CD4-positive, alpha-beta T cell treated with Interleukin-15 for 4 hours (primary cell): Measurements from ENCODE around the gene ELAC2.
A peak's percentile ranks its signal among the peaks of the same experiment; 100 is the strongest.
"Not testable (repeated sequence)": the region's sequence is repeated elsewhere in the genome, so short reads cannot be mapped to it uniquely, and the experiment has no call there.

Source experiments
- DNase-seq: peaks from one replicate; pipeline ENCODE4 v3.0.0-alpha.2; 2020; ENCODE audit warnings: low spot score

ELAC2 gene

DNA sequence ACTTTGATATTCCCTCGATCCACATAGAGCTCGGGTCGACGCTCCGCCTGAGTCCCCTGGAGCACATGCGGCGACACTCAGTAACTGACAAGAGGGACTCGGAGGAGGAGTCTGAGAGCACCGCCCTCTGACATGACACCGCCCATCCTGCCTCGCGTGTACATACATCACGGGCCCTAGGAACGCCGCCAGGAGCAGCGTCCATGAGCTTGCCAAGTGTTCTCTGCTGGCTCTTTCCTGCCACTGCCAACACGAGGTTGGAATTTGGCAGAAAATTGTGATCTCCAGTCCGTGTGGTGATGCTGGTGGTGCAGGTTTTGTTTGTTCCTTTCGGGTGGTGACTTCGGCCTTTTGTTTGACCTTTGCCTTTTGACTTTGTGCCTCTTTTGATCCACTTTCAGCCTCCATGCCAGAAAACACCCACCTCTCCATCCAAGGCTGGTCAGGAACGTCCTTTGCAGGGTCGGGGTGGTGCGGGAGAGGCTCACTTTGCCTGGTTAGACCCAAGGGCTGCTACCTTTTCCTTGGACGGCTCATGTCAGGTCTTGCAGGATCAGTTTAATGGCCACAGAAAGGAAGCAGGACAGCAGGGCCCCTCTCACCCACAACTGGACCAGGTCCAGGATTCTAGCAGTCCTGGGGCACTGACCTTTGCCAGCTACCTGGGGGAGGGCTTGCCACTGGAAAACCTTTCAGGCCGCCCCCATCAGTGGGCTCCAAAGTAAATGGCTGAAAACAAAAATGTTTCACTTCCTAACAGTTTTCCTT is 27.6 kb downstream of the ELAC2 start:
- DNase-seq: no peak

DNA sequence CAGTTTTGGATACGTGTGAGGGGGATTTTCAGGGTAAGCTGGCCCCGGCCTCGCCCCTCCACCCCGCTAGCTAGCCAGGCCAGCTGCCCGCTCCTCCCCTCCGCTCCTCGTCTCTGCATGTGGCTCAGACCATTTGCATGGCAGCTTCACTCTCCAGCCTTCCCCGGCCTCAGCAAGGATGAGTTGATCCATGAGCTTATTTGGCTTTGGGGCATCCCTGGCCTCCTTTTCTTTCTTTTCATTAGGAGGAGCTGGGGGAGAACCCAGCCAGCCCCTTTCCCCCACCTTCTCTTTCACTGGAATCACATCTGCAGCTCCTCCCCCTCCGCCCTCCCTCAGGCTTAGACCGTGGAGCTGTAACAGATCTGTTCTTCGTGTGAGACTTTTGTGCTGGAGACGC is 30.7 kb downstream of the ELAC2 start:
- no peak for DNase-seq

DNA sequence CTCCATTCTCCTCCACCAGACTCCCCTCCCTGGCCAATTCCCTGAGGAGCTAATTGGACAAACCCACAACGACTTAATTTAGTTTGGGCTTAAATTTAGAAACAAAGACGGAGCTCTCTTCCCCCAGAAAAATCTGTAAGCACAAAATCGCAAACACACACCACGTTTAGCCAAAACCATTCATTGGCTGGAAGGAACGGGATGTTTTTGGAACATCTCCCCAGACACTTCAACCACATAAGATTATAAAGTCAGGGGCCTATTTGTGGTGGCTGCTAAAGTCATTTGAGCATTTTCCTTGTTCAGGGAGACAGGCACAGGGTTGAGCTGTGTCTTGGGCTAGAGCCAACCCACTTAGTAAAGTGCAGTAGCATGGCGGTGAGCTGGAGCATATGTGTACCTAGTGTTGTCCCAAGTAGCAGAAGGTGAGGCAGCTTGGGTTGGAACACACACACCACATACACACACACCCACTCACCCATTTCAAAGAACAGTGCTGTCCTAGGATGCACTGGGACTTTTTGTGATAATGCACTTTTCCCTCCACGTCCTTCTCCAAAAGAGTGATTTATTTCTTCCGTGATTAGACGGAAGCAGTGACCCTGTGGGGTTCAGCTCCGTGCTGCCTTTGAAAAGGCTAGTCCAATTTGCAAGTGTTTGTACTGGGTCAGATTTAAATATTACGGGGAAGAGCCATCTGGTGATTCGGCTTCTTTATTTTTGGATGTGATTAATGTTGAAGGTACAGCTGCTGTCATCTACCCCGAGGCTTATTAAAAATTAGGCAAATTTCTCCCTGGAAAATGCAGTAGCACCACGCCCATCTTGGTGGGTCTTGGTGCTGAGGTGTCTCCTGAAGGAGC is 32.2 kb downstream of the ELAC2 start:
- no peak for DNase-seq

DNA sequence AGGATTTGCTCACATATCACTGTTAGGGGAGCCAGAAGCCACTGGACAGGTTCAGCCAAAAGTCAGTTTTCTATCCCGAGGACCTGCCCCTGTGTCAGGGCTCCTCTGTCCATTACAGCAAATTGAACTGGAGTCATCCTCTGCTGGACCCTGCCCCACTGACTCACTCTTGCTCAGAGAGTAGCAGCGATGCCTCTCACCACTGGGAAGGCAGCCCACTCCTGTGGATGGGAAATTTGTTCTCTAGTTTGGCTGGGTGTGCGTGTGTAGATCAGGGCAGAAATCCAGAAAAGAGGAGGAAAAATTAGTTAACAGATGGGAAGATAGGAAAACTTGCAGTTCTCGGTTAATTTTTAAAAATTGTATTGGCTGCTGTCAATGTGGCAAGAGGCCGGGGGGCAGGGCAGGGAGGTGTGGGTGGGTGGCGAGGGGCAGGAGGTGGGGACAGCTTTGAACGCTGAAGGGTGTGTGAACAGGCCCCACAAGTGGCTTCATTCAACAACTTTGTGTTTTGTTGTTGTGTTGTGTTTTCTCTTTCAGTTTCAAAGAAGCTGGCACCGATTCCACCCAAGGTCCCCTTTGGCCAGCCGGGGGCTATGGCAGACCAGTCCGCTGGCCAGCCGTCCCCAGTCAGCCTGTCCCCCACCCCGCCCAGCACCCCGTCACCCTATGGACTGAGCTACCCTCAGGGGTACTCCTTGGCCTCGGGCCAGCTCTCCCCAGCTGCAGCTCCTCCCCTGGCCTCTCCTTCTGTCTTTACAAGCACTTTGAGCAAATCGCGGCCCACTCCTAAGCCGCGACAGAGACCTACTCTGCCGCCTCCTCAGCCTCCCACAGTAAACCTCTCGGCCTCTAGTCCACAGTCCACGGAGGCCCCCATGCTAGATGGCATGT is 33.6 kb downstream of the ELAC2 start:
- no peak for DNase-seq

DNA sequence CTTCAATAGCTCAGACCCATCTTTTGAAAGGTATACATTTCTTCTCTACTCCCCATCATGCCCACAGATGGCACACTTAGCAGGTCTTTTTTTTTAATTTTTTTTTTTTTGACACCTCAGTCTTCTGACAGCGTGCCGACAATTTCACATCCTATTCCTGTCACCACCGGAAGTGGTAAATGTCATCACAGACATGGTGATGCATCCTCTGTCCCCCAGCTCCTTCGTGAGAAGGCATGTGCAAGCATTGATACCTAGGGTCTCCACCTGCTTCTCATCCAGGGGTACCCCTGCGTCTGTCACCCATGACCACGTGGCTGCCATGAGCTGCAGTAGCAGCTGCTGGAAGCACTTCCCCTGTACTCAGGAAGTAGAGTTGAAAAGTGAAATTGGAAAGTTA is 35.6 kb downstream of the ELAC2 start:
- DNase-seq: peak; percentile 10

DNA sequence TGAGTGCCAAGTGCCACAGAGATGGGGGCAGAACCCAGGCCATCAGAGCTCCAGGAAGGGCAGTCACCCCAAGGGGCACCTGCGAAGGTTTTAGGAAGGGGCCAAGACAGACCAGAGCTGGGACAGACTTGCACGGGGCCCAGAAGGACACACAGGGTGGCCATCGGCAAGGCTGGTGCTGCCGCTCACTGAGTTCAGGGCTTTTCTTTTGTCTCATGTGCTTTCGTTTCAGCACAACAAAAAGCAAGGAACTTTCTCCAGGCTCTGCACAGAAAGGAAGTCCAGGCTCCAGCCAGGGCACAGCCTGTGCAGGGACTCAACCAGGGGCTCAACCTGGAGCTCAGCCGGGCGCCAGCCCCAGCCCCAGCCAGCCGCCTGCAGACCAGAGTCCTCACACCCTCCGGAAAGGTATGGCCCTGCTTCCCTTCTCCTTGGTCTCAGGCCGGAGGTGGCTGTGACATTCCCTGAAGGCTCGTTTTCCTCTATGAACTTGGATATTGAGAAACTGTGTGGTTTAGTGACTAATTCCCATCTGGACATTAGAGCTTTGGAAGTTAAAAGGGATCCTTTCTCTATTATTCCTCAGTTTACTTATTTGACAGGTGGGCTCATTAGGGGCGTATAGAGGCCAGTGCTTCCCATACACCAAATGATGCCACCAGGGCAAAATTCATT is 37.9 kb downstream of the ELAC2 start:
- no peak for DNase-seq

DNA sequence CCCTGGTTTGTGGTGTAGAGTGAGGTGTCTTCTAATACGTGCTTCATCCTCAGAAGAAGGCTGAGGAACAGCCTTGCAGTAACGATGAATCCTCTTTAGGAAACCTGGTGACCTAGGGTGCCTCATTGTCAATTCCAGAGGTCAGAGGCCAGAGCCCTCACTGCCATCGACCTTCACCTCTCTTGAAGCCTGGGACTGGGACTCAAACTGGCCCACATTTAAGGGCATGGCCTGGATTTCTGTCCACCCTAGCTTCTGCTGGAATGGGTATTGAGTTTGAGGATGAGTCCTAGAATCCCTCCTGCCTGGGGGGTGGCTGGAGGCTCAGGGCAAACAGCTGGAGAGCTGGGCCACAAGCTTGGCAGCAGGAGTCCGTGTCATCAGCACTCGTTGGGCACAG is 38.6 kb downstream of the ELAC2 start:
- no peak for DNase-seq

DNA sequence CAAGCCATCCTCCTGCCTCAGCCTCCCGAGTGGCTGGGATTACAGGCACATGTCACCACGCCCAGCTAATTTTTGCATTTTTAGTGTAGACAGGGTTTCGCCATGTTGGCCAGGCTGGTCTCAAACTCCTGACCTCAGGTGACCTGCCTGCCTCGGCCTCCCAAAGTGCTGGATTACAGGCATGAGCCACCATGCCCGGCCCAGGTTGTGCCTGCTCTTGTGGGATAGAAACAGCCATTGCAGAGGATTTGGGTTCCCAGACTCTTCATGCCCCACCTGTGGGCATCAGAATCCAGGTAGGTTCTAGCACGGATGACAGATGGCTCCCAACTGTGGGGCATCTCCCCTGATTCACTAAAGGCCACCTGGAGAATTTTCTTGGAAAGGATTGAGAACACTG is 39.0 kb downstream of the ELAC2 start:
- not testable (repeated sequence) for DNase-seq

DNA sequence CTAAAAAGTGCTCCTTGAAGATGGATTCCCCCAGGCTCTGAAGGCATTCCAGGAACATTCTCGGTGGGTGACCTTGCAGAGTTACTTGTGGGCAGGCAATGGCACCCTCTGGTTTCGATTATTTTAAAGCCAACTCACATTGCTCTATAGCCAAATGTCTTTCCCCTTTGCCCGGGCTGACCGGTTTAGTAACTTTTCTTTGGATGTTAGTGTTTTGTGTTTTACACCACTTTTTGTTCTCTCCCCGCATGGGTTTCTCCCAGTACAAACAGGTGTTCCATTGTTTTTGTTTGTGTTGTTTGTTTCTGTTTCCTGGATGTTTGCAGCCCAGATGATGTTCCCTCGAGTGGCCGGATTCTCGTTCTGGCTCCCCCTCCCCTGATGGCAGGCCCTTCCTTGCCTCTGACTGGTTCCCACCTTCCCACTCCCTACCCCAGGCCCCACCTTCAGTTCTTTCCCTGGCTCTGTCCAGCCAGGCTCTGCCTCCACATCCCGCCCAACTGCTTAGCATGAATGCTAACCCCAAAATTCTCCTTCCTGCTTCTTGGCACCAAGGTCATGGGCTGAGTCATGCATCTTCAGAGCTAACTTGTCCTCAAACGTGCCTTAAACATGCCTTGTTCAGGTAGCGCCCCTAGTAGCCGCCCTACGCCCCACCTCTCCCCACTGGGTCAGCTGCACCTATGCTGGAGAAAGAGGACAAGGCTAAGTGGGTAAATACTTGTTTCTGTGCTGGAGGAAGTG is 40.6 kb downstream of the ELAC2 start:
- DNase-seq: no peak

DNA sequence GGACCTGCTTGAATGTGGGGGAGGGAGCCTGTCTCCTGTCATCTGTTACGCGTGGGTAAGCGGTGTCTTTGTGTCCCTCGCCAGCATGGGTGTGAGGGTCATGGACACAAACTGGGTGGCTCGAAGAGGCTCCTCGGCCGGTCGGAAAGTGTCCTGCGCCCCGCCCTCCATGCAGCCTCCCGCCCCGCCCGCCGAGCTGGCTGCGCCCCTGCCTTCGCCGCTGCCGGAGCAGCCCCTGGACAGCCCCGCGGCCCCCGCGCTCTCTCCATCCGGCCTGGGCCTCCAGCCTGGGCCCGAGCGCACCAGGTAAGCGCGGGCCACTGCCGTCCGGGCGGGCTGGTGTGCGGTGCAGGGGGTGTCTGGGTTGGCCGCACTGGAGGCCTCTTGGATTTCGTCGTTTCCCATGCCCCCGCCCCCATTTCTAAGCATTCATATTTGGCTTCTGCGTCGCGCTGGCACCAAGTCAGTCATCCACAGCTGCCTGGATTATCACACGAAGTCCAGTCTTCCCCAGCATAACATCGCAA is 43.8 kb downstream of the ELAC2 start:
- no peak for DNase-seq

DNA sequence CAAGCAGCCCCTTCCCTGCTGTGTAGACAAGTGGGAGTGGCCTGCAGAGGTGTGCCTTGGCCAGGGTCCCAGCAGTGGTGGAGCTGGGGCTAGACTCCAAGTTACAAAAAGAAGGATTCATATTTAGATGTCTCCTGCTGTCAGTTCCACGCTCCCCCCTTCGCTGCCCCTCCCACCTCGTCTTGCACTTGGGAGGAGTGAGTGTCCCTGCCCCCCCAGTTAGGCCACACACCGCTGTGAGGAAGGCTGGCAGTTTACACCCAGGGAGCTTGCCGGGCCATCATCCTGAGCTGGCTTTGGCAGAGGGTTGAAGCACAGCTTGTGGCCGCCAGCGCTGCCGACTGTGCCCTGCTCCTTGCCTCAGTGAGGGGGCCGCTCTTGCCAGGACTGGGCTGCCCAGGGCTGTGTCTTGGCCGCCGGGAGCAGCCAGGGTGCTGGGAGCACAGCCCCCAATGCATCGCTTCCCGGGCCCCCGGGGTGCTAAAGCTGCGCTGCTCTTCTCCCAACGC is 44.3 kb downstream of the ELAC2 start:
- no peak for DNase-seq

DNA sequence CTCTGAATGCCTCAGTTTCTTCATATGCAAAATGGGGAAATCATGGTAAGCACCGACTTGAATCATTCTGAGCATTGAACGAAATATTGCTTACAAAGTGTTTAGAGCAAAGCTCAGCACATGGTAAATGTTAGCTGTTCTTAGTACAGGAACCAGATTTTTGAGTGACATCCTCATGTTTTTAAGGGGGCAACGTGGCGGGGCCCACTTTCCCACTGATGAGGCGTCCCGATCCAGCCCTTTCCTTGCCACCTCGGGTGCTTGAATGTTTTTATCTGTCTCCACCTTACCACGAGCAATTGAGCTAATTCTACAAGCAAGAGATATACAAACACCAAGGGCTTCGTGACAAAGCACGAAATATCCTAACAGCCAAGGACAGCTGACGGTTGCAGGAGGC is 49.9 kb downstream of the ELAC2 start:
- no peak for DNase-seq

DNA sequence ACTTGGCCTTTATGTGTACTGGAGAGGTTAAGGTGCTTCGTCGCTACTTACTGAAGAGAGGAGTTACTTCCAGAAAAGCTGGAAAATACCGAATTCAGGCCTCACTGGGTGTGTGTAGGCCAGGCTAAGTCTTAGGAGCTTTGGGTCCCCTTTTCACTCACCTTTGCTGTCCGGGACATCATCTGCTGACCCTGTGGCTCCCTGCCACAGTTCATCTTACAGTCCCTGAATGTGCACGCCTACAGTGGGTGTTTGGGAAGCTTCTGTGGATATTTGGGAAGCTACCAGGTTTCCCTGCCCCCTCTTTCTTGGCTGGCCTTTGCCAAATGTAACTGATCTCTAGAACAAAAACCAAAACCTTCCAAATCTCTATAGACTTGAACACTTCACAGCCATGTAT is 51.4 kb downstream of the ELAC2 start:
- no peak for DNase-seq

DNA sequence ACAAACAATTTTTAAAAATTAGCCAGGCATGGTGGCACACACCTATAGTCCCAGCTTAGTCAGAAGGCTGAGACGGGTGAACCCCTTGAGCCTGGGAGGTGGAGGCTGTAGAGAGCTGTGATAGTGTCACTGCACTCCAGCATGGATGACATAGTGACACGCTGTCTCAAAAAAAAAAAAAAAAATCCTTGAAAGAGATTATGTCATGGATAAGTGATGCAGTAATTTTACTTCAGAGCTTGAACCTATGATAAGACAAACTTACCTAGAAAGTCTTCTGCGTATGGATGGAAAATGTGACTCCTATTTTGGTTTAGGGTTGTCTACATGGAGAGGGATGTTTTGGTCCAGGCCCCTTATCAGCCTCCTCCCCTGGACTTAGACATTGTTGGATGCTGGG is 51.8 kb downstream of the ELAC2 start:
- no peak for DNase-seq

DNA sequence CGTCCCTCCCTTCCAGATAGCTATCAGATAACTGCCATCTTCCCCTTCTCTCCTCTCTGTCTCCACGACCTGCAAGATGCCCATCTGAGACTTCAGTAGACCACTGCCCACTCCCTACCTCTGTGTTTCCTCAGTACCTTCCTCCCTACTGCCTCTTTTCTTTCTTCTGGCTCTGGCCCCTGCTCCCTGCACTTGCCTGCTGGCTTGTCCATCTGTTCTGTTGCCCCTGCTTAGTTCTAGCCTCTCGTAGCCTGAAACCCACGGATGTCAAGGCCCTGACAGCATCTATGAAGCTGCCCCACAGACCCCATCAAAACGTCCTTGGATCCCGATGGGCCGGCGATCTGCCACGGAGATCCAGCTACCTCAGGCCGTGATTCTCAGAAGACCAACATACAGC is 53.0 kb downstream of the ELAC2 start:
- no peak for DNase-seq

DNA sequence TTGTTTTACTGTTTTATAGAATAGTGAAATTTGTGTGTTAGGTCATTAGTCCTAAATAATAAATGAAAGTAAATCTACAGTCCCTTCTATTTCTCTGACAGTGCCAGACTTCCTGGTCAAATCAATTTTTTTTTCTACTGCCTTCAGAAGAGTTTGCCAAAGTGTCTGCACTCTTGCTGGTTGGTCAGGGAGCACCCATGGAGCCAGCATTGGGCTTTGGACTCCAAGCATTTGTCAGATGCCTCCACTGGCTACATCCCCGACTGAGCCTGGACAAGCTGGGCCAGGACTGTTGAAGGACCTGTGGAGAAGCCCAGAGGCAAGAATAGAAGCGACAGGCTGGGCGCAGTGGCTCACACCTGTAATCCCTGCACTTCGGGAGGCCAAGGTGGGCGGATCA is 53.7 kb downstream of the ELAC2 start:
- no peak for DNase-seq

DNA sequence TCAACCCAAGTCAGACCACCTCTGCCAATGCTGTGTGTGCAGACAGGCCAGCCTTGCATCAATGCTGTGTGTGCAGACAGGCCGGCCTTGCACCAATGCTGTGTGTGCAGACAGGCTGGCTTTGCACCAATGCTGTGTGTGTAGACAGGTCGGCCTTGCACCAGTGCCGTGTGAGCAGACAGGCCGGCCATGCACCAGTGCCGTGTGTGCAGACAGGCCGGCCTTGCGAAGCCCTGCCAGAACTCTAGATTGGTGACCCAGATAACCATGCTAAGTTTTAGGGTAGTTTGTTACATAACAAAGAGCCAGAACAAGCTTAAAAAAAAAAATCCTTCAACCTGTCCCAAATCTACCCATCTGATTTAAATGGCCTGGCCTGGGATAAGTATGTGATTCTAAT is 54.3 kb downstream of the ELAC2 start:
- no peak for DNase-seq

DNA sequence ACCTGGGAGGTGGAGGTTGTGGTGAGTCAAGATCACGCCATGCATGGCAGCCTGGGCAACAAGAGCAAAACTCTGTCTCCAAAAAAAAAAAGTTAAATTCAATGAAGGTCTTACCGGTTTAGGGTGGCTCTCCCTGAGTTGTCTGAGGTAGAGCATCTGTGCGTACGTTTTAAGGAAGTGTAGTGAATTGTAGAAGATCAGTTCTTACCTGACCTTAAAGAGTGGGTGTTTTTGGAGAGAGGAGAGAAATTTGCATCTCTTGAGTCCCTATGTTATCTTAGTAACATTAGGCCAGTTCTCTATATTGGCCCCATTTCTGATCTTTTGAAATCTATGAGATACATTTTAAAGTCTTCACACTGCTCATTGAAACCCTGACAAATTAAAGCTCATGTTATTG is 56.2 kb downstream of the ELAC2 start:
- DNase-seq: no peak

DNA sequence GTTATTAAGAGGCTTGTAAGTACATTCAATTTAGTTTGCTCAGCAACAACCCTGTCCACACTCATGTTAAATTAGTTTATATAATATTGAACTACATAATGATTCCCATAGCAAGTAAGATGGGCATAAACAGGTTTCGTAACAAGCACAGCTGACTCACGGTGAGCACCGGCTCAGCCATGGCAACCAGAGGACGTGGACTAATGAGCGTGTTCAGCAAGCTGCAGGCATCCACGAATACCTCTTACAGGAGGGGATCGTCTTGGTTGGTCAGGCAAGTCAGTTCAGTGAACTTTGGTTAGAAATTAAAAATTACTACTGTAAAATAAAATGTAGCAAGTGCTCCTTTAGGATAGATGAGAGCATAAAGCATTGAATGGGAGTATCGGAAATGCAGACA is 58.4 kb downstream of the ELAC2 start:
- DNase-seq: no peak

DNA sequence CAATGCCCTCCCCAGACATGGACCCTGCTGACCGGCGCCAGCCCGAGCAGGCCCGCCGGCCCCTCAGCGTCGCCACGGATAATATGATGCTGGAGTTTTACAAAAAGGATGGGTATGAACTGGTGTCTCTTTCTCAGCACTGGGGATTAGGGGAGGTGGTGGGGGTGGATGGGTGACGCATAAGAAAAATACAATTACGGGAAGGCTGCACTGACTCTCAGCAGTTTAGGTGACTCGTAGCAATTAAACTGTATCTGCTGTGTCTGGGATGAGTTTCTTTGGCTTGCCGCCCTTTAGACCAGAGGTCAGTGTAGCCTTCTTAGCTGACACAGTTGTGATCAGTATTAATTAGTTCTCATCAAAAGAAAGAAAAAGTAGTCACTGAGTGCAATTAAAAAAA is 59.0 kb downstream of the ELAC2 start:
- no peak for DNase-seq

DNA sequence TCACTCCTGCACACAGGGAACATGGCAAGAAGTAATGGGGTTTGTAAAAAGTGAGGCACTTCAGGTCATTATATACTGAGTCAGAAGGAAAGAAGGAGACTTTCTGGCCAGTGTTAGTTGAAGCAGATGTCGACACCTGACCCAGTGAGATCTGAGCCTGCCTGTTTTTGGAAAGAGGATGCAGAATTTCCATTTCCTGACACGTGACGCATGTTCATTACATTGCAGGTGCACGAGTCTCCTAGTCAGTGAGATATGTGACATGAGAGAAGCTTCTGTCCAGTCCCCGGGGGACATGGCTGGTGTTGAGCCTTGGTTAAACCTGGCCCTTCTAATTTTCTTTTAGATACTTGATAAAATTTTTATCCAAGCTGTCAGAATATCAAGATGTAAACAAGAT is 62.3 kb downstream of the ELAC2 start:
- no peak for DNase-seq
